H9 (cell line): ENCODE measurements around the gene RGS16. TPM values are rescaled to one million over a fixed set of nuclear protein-coding genes. Genes with fewer than 3 reads are reported as not detected.

Source experiments
- DNase-seq: peaks from one replicate; pipeline ENCODE4 v3.0.0-alpha.2; 2017
- H2AFZ ChIP-seq: one replicate; pipeline ENCODE4 v1.6.1; 2013; ENCODE audit warnings: mild to moderate bottlenecking, low read length, control low read depth, moderate library complexity
- H2AK5ac ChIP-seq: 2 replicates; pipeline ENCODE4 v1.6.1; 2013; ENCODE audit warnings: low read length, control low read depth, mixed read lengths; ENCODE audit not compliant: insufficient read length
- H2BK120ac ChIP-seq: one replicate; pipeline ENCODE4 v1.6.1; 2013; ENCODE audit warnings: low read depth, mild to moderate bottlenecking, low read length, control low read depth, inconsistent platforms; ENCODE audit not compliant: poor library complexity, severe bottlenecking
- H2BK12ac ChIP-seq: 2 replicates; pipeline ENCODE4 v1.6.1; 2013; ENCODE audit warnings: low read length, control low read depth, mixed read lengths, low read depth; ENCODE audit not compliant: insufficient read length
- H2BK15ac ChIP-seq: 2 replicates; pipeline ENCODE4 v1.6.1; 2013; ENCODE audit warnings: low read depth, low read length, control low read depth
- H2BK20ac ChIP-seq: one replicate; pipeline ENCODE4 v1.6.1; 2013; ENCODE audit warnings: low read depth, mild to moderate bottlenecking, low read length, control low read depth, inconsistent platforms; ENCODE audit not compliant: poor library complexity, severe bottlenecking
- H2BK5ac ChIP-seq: 2 replicates; pipeline ENCODE4 v1.6.1; 2013; ENCODE audit warnings: low read length, control low read depth, mixed read lengths; ENCODE audit not compliant: insufficient read length
- H3K14ac ChIP-seq: 2 replicates; pipeline ENCODE4 v1.6.1; 2013; ENCODE audit warnings: low read length, control low read depth; ENCODE audit not compliant: insufficient read depth
- H3K18ac ChIP-seq: 2 replicates; pipeline ENCODE4 v1.6.1; 2013; ENCODE audit warnings: low read depth, mild to moderate bottlenecking, mixed read lengths, low read length, control low read depth; ENCODE audit not compliant: insufficient read length
- H3K23ac ChIP-seq: 2 replicates; pipeline ENCODE4 v1.6.1; 2013; ENCODE audit warnings: low read length, control low read depth, mixed read lengths, low read depth; ENCODE audit not compliant: insufficient read length
- H3K23me2 ChIP-seq: 2 replicates; pipeline ENCODE4 v1.6.1; 2013; ENCODE audit warnings: low read depth, mild to moderate bottlenecking, mixed read lengths, low read length, control low read depth; ENCODE audit not compliant: insufficient read length, poor library complexity, severe bottlenecking
- H3K27ac ChIP-seq: 2 replicates; pipeline ENCODE4 v1.5.1; 2013; ENCODE audit warnings: low read length, control low read depth, mixed read lengths, low read depth; ENCODE audit not compliant: insufficient read length
- H3K27me3 ChIP-seq: 2 replicates; pipeline ENCODE4 v1.6.1; 2013; ENCODE audit warnings: low read length, control low read depth, inconsistent platforms; ENCODE audit not compliant: insufficient read depth
- H3K4ac ChIP-seq: 2 replicates; pipeline ENCODE4 v1.6.1; 2013; ENCODE audit warnings: low read depth, mild to moderate bottlenecking, control low read depth, inconsistent platforms, low read length, moderate library complexity
- H3K4me1 ChIP-seq: 2 replicates; pipeline ENCODE4 v1.6.1; 2013; ENCODE audit warnings: low read length, control low read depth, inconsistent platforms; ENCODE audit not compliant: insufficient read depth
- H3K4me2 ChIP-seq: 2 replicates; pipeline ENCODE4 v1.6.1; 2013; ENCODE audit warnings: low read length, control low read depth, mixed read lengths; ENCODE audit not compliant: insufficient read length, insufficient read depth
- H3K56ac ChIP-seq: 2 replicates; pipeline ENCODE4 v1.6.1; 2013; ENCODE audit warnings: low read depth, mild to moderate bottlenecking, mixed read lengths, low read length, control low read depth; ENCODE audit not compliant: insufficient read length
- H3K79me1 ChIP-seq: 2 replicates; pipeline ENCODE4 v1.6.1; 2013; ENCODE audit warnings: low read depth, mild to moderate bottlenecking, moderate library complexity, low read length, control low read depth, inconsistent platforms; ENCODE audit not compliant: insufficient read depth, poor library complexity, severe bottlenecking
- H3K79me2 ChIP-seq: 2 replicates; pipeline ENCODE4 v1.6.1; 2013; ENCODE audit warnings: low read length, control low read depth, inconsistent platforms; ENCODE audit not compliant: insufficient read depth
- H3K9ac ChIP-seq: 2 replicates; pipeline ENCODE4 v1.6.1; 2013; ENCODE audit warnings: low read length, control low read depth, mixed read lengths; ENCODE audit not compliant: insufficient read length; ENCODE audit errors: extremely low read depth
- H3K9me3 ChIP-seq: one replicate; pipeline ENCODE4 v1.6.1; 2013; ENCODE audit warnings: low read depth, low read length, inconsistent platforms; ENCODE audit not compliant: control insufficient read depth
- H3T11ph ChIP-seq: one replicate; pipeline ENCODE4 v1.6.1; 2013; ENCODE audit warnings: mild to moderate bottlenecking, low read length, control low read depth, inconsistent platforms
- H4K20me1 ChIP-seq: one replicate; pipeline ENCODE4 v1.6.1; 2013; ENCODE audit not compliant: control insufficient read depth, insufficient read length, insufficient read depth
- H4K5ac ChIP-seq: 2 replicates; pipeline ENCODE4 v1.6.1; 2013; ENCODE audit warnings: low read depth, mild to moderate bottlenecking, mixed read lengths, low read length, control low read depth; ENCODE audit not compliant: insufficient read length
- H4K8ac ChIP-seq: replicated peaks from 2 replicates; pipeline ENCODE4 v1.6.1; 2013; ENCODE audit warnings: low read length, control low read depth, mixed read lengths, low read depth; ENCODE audit not compliant: insufficient read length
- H4K91ac ChIP-seq: 2 replicates; pipeline ENCODE4 v1.6.1; 2013; ENCODE audit warnings: low read depth, mild to moderate bottlenecking, moderate library complexity, mixed read lengths, low read length, control low read depth; ENCODE audit not compliant: insufficient read length
- H3K27ac Mint-ChIP-seq, 3 experiments: 2 replicates in 2 of 3; 3 replicates in 1 of 3; pipeline ENCODE4 v1.8.0; 2020 to 2021; ENCODE audit warnings: mixed read lengths in 3 of 3, mild to moderate bottlenecking in 1 of 3, moderate library complexity in 1 of 3
- H3K27me3 Mint-ChIP-seq: 2 replicates; pipeline ENCODE4 v1.8.0; 2021; ENCODE audit warnings: low read depth, mild to moderate bottlenecking, moderate library complexity, mixed read lengths
- H3K36me3 Mint-ChIP-seq, 3 experiments: 2 replicates in 2 of 3; 3 replicates in 1 of 3; pipeline ENCODE4 v1.8.0; 2020 to 2021; ENCODE audit warnings: low read depth in 3 of 3, mixed read lengths in 3 of 3; ENCODE audit not compliant: insufficient read depth in 1 of 3
- H3K4me1 Mint-ChIP-seq, 2 experiments: 2 replicates each; pipeline ENCODE4 v1.8.0; 2020; ENCODE audit warnings: mixed read lengths in 2 of 2
- H3K4me3 Mint-ChIP-seq, 2 experiments: 2 replicates in 1 of 2; 3 replicates in 1 of 2; pipeline ENCODE4 v1.8.0; 2020 to 2021; ENCODE audit warnings: mild to moderate bottlenecking in 2 of 2, mixed read lengths in 2 of 2, moderate library complexity in 1 of 2
- H3K9me3 Mint-ChIP-seq, 2 experiments: 2 replicates in 1 of 2; 3 replicates in 1 of 2; pipeline ENCODE4 v1.8.0; 2020; ENCODE audit warnings: mild to moderate bottlenecking in 2 of 2, mixed read lengths in 2 of 2, moderate library complexity in 1 of 2
- CTCF ChIP-seq: fragments of 200-600 bp; sonication (generic); conservative IDR thresholded peaks from 3 replicates; pipeline ENCODE4 v1.8.0; 2021; ENCODE audit warnings: antibody characterized with exemption, mild to moderate bottlenecking
- WGBS: extraction: QIAGEN DNeasy Blood & Tissue Kit; methylation state at CpG from one replicate; pipeline ENCODE4 v1.1.7; 2013; ENCODE audit warnings: missing lambda C conversion rate, low lambda C conversion rate, mixed read lengths; ENCODE audit not compliant: insufficient read length; ENCODE audit errors: extremely low coverage; 5-methylcytosine and 5-hydroxymethylcytosine counted together
- total RNA-seq: library from RNA; stranded (reverse); gene quantifications from 2 replicates; pipeline ENCODE4 v1.2.1, GENCODE V29; 2021

Gene RGS16
- total RNA-seq, 1 experiment from 2014 or later, result 6.9 TPM

DNA sequence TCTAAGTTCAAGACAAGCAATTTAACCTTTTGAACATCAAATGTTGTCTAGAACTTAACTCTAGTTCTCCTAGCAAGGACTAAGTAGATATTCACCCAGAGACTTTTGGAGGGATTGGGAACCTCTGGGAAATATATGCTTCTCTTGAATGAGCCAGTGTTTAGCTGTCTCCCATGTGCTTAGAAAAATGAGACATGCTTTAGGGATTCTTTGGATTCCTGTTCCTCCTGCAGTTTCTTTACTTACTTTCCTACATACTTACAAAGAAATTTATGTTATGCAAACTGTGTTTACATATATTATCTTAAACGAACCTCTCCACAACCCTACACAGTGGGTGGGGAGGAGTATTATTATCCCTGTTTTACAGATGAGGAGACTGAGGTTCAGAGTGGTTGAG lies 54.4 kb downstream of the RGS16 start:
- Histone ChIP-seq H2BK20ac (no peak overlapping the region), H4K20me1 (no peaks in the 10 kb centered on the region), H3K4ac (no peak overlapping the region), H3K4me2 (no peak overlapping the region), H2BK5ac (no peak overlapping the region), H3K27ac (no peak overlapping the region), H4K91ac (no peak overlapping the region), H3T11ph (no peak overlapping the region), H4K8ac (no peak overlapping the region), H2BK12ac (no peak overlapping the region), H2AFZ (no peak overlapping the region), H3K9me3 (peaks cover 9% of the 10 kb centered on the region), H3K27me3 (no peaks in the 10 kb centered on the region), H3K14ac (no peak overlapping the region), H2BK15ac (no peak overlapping the region), H3K23ac (no peak overlapping the region), H2AK5ac (no peak overlapping the region), H4K5ac (no peak overlapping the region), H2BK120ac (no peak overlapping the region), H3K9ac (no peak overlapping the region), H3K79me2 (no peaks in the 10 kb centered on the region), H3K23me2 (no peaks in the 10 kb centered on the region), H3K18ac (no peak overlapping the region), H3K56ac (no peak overlapping the region), H3K79me1 (no peaks in the 10 kb centered on the region), H3K4me1 (no peaks in the 10 kb centered on the region)
- H3K4me1 Mint-ChIP-seq, result no peaks in the 10 kb centered on the region
- H3K36me3 Mint-ChIP-seq, result peaks cover 0 to 4% (median 2%) of the 10 kb centered on the region in 3 experiments; a peak in 3 of 7 replicates
- no peak overlapping the region for H3K4me3 Mint-ChIP-seq
- TF ChIP-seq CTCF, result no peak
- H3K27me3 Mint-ChIP-seq, result peaks cover 1% of the 10 kb centered on the region
- peaks cover 5 to 6% of the 10 kb centered on the region in 2 experiments; a peak in 4 of 5 replicates for H3K9me3 Mint-ChIP-seq
- DNase-seq, result no peak
- no CpG with 5 or more reads among the region's 1 CpG for WGBS
- no peak overlapping the region for H3K27ac Mint-ChIP-seq
